Neural cell (in vitro differentiated cells): ENCODE results near the gene PDZD4.

Source experiments
- CTCF ChIP-seq: fragments of 450-650 bp; IDR thresholded peaks from 2 replicates; pipeline ENCODE4 v1.5.1; 2014; ENCODE audit warnings: antibody characterized with exemption, mild to moderate bottlenecking, moderate library complexity; ENCODE audit not compliant: poor library complexity, severe bottlenecking
- POLR2AphosphoS5 ChIP-seq: IDR thresholded peaks from 2 replicates; pipeline ENCODE4 v1.6.1; 2012

GRCh38 chrX:153870288-153870690, 39.9 kb upstream of the PDZD4 start:
- TF ChIP-seq CTCF = no peak
- TF ChIP-seq POLR2AphosphoS5 = peak; percentile 4
